Body of pancreas (tissue), 4 donors: ENCODE data around the gene DYNC1I2. TPM values are rescaled to one million over a fixed set of nuclear protein-coding genes. Genes with fewer than 3 reads are reported as not detected.
"Not testable (repeated sequence)": the region's sequence is repeated elsewhere in the genome, so short reads cannot be mapped to it uniquely, and the experiment has no call there.

Experiments used
- ATAC-seq: fragments of 150-250 bp; one replicate; pipeline ENCODE4 v1.9.1; 2016
- DNase-seq, 4 donors: peaks; one replicate each; pipeline ENCODE4 v3.0.0-alpha.2; 2019
- H3K27ac ChIP-seq, 4 donors: fragments of 200-600 bp; sonication (generic); 1 replicate in 3 of 4; 2 replicates in 1 of 4; pipeline versions ENCODE4 v1.5.1 to v1.6.1; 2016 to 2019; ENCODE audit warnings: mild to moderate bottlenecking in 1 of 4, mixed read lengths in 1 of 4, moderate library complexity in 1 of 4
- H3K27me3 ChIP-seq, 2 donors: fragments of 200-600 bp; sonication (generic); one replicate each; pipeline ENCODE4 v1.6.0; 2016; ENCODE audit warnings: mild to moderate bottlenecking in 1 of 2
- H3K36me3 ChIP-seq, 2 donors: fragments of 200-600 bp; sonication (generic); replicated peaks in 1 of 2; 2 replicates each; pipeline ENCODE4 v1.5.1; 2016; ENCODE audit warnings: low read depth in 2 of 2; ENCODE audit not compliant: insufficient read depth in 1 of 2
- H3K4me1 ChIP-seq: fragments of 200-600 bp; sonication (generic); one replicate; pipeline ENCODE4 v1.6.0; 2016
- H3K4me3 ChIP-seq, 2 donors: fragments of 200-600 bp; sonication (generic); 1 replicate in 1 of 2; 2 replicates in 1 of 2; pipeline ENCODE4 v1.5.1; 2016 to 2019
- H3K9me3 ChIP-seq, 3 donors: fragments of 200-600 bp; sonication (generic); 1 replicate in 2 of 3; 2 replicates in 1 of 3; pipeline ENCODE4 v1.5.1; 2016
- POLR2A ChIP-seq, 3 donors: fragments of 450-650 bp; IDR thresholded peaks; one replicate each; pipeline ENCODE4 v1.6.1; 2016; ENCODE audit warnings: antibody characterized with exemption in 3 of 3, mild to moderate bottlenecking in 2 of 3
- WGBS, 2 donors: methylation state at CpG; one replicate each; pipeline ENCODE4 v1.1.5; 2017; 5-methylcytosine and 5-hydroxymethylcytosine counted together
- intact Hi-C: fragments of 100-400 bp; cut with DNase I; formaldehyde crosslinking; loops from one replicate; pipeline ENCODE4 v1.15.1; 2023
- total RNA-seq, 2 donors: library from RNA; depleted of rRNA; stranded (reverse); fragments of >200 nt; gene quantifications; one replicate each; pipeline ENCODE4 v1.1.0, GENCODE V29; 2016
- TF ChIP-seq, protein P1 (sequence below), 7 experiments: fragments of 450-650 bp in 4 of 7; fragments of 200-600 bp in 3 of 7; sonication (generic) in 3 of 7; IDR thresholded peaks; one replicate each; pipeline ENCODE4 v1.5.1; 2016 to 2019; ENCODE audit warnings: antibody characterized with exemption in 7 of 7

The DYNC1I2 gene
- total RNA-seq, 2 donors from 2014 or later, result 34.6 to 52.7 TPM

DNA sequence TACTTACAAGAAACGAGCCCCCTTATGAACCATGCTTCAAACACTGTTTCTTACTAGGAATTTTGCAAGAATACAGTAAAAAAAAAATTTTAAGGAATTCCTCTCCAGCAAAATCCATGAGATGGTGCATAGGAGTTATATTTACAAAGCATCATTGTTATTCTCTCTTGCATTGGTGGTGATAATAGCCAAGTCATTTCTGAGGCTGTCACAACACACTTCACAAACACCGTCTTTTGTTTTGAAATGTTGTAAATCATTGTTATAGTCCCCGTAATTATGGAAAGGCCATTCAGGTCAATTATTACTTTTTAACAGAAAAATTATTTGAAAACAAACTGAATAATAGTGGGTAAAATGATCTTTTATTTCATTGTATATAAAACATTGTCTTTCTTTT is 60.1 kb downstream of the DYNC1I2 start:
- 75 to 82% methylated on average over 3 of the region's 3 CpGs for WGBS, 2 donors
- no peak overlapping the region for H3K27ac ChIP-seq
- DNase-seq, result no peak
- no peak for ATAC-seq
- H3K4me1 ChIP-seq, result no peaks in the 10 kb centered on the region
- H3K9me3 ChIP-seq, result no peaks in the 10 kb centered on the region
- H3K27me3 ChIP-seq, result no peaks in the 10 kb centered on the region
- TF ChIP-seq, protein P1, sequence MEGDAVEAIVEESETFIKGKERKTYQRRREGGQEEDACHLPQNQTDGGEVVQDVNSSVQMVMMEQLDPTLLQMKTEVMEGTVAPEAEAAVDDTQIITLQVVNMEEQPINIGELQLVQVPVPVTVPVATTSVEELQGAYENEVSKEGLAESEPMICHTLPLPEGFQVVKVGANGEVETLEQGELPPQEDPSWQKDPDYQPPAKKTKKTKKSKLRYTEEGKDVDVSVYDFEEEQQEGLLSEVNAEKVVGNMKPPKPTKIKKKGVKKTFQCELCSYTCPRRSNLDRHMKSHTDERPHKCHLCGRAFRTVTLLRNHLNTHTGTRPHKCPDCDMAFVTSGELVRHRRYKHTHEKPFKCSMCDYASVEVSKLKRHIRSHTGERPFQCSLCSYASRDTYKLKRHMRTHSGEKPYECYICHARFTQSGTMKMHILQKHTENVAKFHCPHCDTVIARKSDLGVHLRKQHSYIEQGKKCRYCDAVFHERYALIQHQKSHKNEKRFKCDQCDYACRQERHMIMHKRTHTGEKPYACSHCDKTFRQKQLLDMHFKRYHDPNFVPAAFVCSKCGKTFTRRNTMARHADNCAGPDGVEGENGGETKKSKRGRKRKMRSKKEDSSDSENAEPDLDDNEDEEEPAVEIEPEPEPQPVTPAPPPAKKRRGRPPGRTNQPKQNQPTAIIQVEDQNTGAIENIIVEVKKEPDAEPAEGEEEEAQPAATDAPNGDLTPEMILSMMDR (IDR thresholded peaks at IDR 0.05), result no peak
- no peak for TF ChIP-seq POLR2A (IDR thresholded peaks at IDR 0.05)
- intact Hi-C loops, result no loop called here
- peaks cover 0 to 23% of the 10 kb centered on the region in 2 donors for H3K36me3 ChIP-seq
- no peak overlapping the region for H3K4me3 ChIP-seq

DNA sequence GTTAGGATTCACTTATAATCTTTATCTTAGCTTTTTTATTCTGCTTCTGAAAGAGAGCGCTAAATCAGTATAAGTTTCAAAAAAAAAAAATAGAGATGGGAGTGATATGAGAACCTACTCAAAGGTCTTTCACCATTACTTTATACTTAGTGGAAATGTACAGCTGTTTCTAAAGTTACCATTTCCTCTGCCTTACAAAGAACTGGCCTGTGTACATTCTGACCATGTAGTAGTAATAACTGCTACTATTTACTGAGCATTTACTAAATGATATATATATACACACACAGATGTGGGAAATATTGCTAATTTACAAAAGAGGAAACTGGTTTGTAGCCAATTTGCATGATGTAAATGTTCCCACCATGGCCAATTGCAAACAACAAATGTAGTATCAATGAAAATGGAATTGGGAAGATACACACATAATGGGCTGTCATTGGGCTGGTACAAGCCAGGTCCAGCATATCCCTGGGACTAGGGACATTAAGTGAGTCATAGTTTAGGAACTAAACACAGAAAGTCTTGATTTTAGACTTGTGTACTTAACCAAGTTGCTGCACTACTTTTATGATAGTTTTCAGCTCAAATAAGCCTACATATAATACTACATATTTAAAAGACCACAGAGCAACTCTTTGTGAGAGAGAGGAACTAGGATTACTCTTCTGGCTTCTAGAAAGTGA is 67.1 kb downstream of the DYNC1I2 start:
- ATAC-seq, result no peak
- Histone ChIP-seq H3K9me3 (no peaks in the 10 kb centered on the region), H3K27me3 (no peaks in the 10 kb centered on the region), H3K4me3 (no peak overlapping the region), H3K36me3 (peaks cover 0 to 2% of the 10 kb centered on the region in 2 donors), H3K27ac (no peak overlapping the region), H3K4me1 (no peaks in the 10 kb centered on the region)
- DNase-seq, result no peak
- intact Hi-C loops, result no loop called here
- TF ChIP-seq, protein P1 (IDR thresholded peaks at IDR 0.05), result no peak
- no peak for TF ChIP-seq POLR2A (IDR thresholded peaks at IDR 0.05)
- WGBS, 2 donors, result 72 to 81% methylated on average over 1 of the region's 1 CpG

DNA sequence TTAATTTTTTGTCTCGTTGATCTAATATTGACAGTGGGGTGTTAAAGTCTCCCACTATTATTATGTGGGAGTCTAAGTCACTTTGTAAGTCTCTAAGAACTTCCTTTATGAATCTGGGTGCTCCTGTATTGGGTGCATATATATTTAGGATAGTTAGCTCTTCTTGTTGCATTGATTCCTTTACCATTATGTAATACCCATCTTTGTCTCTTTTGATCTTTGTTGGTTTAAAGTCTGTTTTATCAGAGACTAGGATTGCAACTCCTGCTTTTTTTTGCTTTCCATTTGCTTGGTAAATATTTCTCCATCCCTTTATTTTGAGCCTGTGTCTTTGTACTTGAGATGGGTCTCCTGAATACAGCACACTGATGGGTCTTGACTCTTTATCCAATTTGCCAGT is 71.5 kb downstream of the DYNC1I2 start:
- H3K27me3 ChIP-seq, DNase-seq, ATAC-seq, H3K36me3 ChIP-seq, H3K9me3 ChIP-seq, H3K27ac ChIP-seq, H3K4me3 ChIP-seq, intact Hi-C loops, H3K4me1 ChIP-seq: not testable (repeated sequence)
- 94 to 95% methylated on average over 1 of the region's 1 CpG for WGBS, 2 donors

DNA sequence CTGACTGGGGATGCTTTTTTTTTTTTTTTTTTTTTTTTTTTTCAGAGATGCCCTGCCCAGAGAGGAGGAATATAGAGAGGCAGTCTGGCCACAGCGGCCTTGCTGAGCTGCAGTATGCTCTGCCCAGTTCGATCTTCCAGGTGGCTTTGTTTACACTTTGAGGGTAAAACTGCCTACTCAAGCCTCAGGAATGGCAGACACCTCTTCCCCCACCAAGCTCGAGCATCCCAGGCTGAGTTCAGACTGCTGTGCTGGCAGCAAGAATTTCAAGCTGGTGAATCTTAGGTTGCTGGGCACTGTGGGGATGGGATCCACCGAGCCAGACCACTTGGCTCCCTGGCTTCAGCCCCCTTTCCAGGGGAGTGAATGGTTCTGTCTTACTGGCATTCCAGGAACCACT is 73.9 kb downstream of the DYNC1I2 start:
- DNase-seq, H3K27ac ChIP-seq, H3K4me1 ChIP-seq, ATAC-seq, H3K9me3 ChIP-seq, H3K27me3 ChIP-seq, intact Hi-C loops, H3K36me3 ChIP-seq, H3K4me3 ChIP-seq: not testable (repeated sequence)
- 87 to 94% methylated on average over 4 of the region's 4 CpGs for WGBS, 2 donors

DNA sequence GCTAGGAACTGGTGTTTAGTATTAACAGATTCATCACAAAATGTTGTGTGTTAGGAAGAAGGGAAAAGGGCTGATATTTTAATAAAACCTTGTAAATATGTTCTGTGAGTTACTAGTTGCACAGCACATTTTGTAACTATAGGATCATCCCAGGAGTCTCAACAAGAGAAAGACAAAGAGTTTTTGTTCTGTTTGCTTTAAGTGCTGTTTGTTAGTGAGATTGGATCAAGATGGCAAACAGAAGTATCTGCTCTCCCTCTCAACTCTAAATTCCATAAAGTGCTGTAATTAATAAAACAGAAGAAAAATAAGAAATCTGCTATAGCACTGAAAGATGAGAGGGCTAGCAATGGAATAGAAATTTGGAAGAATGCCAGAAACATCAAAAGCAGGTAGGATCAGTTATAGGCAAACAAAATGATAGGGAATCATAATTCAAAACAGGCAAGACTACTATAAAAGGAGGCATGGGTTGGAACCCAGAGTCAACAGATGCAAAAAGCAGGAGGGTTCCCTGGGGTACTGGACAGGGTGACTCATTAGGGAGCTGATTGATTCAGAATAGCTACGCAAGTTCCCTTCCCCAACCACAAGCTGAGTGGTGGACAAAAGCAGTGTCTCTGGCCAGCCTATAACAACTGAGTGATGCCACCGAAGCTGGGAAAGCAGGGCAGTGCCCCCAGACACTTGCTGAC is 75.8 kb downstream of the DYNC1I2 start:
- DNase-seq (no peak), ATAC-seq (no peak)
- 82 to 94% methylated on average over 2 of the region's 2 CpGs for WGBS, 2 donors
- Histone ChIP-seq H3K27ac (no peak overlapping the region), H3K4me3 (no peak overlapping the region), H3K27me3 (no peaks in the 10 kb centered on the region), H3K36me3 (peaks cover 0 to 4% of the 10 kb centered on the region in 2 donors), H3K9me3 (no peaks in the 10 kb centered on the region), H3K4me1 (no peaks in the 10 kb centered on the region)
- TF ChIP-seq POLR2A (IDR thresholded peaks at IDR 0.05), result no peak
- TF ChIP-seq, protein P1 (IDR thresholded peaks at IDR 0.05), result no peak
- intact Hi-C loops, result no loop called here
